Skeletal muscle tissue (tissue), 4 donors: ENCODE results near the gene PACC1. TPM values are rescaled to one million over a fixed set of nuclear protein-coding genes. Genes with fewer than 3 reads are reported as not detected.

ENCODE experiments used
- H3K27ac ChIP-seq: one replicate; pipeline ENCODE4 v1.7.0; 2013; ENCODE audit warnings: mild to moderate bottlenecking, low read depth, low read length, inconsistent platforms
- H3K27me3 ChIP-seq, 3 donors: one replicate each; pipeline ENCODE4 v1.7.0; 2013; ENCODE audit warnings: low read length in 3 of 3; ENCODE audit not compliant: control insufficient read depth in 3 of 3, insufficient read depth in 3 of 3
- H3K36me3 ChIP-seq, 3 donors: one replicate each; pipeline ENCODE4 v1.7.0; 2013; ENCODE audit warnings: low read length in 3 of 3; ENCODE audit not compliant: control insufficient read depth in 3 of 3, insufficient read depth in 3 of 3
- H3K4me1 ChIP-seq, 3 donors: one replicate each; pipeline ENCODE4 v1.7.0; 2013; ENCODE audit warnings: low read length in 3 of 3, mild to moderate bottlenecking in 3 of 3; ENCODE audit not compliant: control insufficient read depth in 3 of 3, insufficient read depth in 3 of 3
- H3K4me3 ChIP-seq, 3 donors: one replicate each; pipeline ENCODE4 v1.7.0; 2013; ENCODE audit warnings: low read length in 3 of 3
- H3K9ac ChIP-seq, 3 donors: one replicate each; pipeline ENCODE4 v1.7.0; 2013; ENCODE audit warnings: low read length in 3 of 3, mild to moderate bottlenecking in 3 of 3, moderate library complexity in 2 of 3, low read depth in 1 of 3
- H3K9me3 ChIP-seq, 3 donors: one replicate each; pipeline ENCODE4 v1.7.0; 2013; ENCODE audit warnings: low read length in 3 of 3; ENCODE audit not compliant: control insufficient read depth in 3 of 3
- total RNA-seq: library from RNA; depleted of rRNA; stranded (reverse); fragments of >200 nt; gene quantifications from one replicate; pipeline ENCODE4 v1.2.3, GENCODE V29; 2014
- donor health status: Osteomylitis.

The PACC1 gene
- total RNA-seq, 1 donor from 2014 or later = 5.7 TPM

DNA sequence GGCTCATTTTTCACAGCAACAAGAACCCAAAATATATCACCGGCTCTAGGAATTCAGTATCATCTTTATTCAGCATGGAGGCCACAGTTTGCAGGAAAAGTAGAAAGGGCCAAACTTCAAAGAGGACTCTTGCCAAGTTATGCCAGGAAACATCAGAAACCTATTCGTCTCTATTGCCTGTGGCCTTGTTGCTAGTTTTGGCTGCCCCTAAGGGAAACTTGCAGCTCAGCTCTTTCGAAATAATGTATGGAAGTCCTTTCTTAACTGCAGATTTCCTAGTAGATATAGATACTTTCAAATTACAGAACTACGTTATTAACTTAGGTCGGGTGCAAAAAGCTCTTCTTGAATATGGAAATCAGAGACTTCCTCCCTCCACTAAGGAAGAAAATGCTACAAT is 13.8 kb upstream of the PACC1 start:
- H3K36me3 ChIP-seq = no peaks in the 10 kb centered on the region
- H3K4me3 ChIP-seq = no peak overlapping the region
- no peaks in the 10 kb centered on the region for H3K27me3 ChIP-seq
- H3K4me1 ChIP-seq = peaks cover 3 to 5% (median 5%) of the 10 kb centered on the region in 3 donors
- H3K9me3 ChIP-seq = no peaks in the 10 kb centered on the region
- no peak overlapping the region for H3K9ac ChIP-seq
- no peak overlapping the region for H3K27ac ChIP-seq

DNA sequence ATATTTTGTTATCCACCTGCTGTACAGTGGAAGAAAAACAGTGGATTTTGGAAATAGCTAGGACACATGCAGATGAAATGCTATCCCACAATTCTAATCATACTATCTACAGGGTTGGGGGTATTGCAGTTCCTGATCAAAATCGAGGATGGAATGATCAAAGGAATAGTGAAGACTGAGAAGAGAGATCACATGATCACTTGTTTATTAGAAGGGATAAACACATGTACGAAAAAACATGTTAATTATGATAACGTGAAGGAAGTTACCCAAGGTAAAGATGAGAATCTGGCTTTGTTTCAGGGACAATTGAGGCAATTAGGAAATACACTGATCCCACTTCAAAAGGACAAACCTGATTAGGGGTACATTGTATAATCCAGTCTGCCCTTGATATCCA is 9.2 kb upstream of the PACC1 start:
- H3K4me1 ChIP-seq = no peaks in the 10 kb centered on the region
- no peak overlapping the region for H3K4me3 ChIP-seq

DNA sequence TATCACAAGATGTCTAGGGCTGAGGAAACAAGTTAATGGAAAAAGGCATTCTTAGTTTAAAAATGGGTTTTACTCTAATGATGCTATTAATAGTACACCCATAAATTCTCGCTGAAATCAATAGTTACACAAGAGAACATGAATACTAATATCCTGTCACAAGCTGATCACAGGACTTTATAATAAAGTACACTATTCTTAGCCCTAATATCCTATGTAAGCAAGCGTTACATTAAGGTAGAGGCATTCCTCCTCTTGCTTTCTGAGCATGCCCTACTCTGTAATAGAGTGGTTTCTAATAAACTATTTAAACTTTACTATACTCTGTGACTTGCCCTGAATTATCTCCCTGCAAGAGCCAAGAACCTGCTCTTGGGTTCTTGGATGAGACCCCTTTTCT is 6.5 kb upstream of the PACC1 start:
- Histone ChIP-seq H3K27ac (no peak overlapping the region), H3K9me3 (no peaks in the 10 kb centered on the region), H3K36me3 (no peaks in the 10 kb centered on the region), H3K4me3 (no peak overlapping the region), H3K9ac (no peak overlapping the region), H3K4me1 (no peaks in the 10 kb centered on the region), H3K27me3 (no peaks in the 10 kb centered on the region)

More for the DNA sequence above, 9.2 kb upstream of the PACC1 start:
- Histone ChIP-seq H3K27ac (no peak overlapping the region), H3K36me3 (no peaks in the 10 kb centered on the region), H3K9ac (no peak overlapping the region), H3K27me3 (no peaks in the 10 kb centered on the region), H3K9me3 (no peaks in the 10 kb centered on the region)

DNA sequence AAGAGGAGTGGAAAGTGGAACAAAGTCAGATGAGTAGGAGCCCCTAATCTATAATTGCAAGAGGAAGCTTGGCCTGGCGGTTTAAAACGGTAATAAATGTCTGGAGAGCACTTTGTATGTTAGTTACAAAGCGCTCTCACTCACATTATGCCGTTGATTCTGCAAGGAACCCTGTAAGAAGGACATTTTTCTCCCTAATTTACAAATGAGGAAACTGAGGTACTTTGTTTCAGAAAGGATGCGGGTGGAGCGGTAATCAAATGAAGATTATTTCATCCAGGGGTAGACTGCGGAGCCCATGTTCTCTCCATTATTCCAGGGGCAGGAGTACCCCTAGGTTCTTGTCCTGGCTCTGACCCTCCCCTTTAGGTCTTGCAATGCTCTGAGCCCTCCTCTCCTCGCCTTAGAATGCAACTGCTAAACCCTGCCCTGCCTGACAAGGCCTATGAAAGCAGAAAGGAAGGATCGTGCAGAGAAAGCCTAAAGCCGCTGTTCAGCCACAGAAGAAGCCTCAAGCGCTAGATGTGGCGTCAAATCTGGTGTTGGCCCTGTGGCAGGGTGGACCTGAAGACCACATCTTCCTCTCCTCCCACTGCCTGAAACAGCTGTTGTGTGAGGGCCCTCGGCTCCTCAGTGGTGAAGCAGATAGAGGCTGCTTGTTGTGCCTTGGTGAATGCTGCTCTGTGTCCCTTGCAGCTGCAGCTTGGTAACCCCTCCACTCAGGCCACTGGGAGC is 588 bp upstream of the PACC1 start:
- H3K9me3 ChIP-seq = no peaks in the 10 kb centered on the region
- H3K36me3 ChIP-seq = peaks cover 1 to 8% (median 6%) of the 10 kb centered on the region in 3 donors
- no peaks in the 10 kb centered on the region for H3K27me3 ChIP-seq
- H3K4me1 ChIP-seq = peaks cover 9 to 24% (median 10%) of the 10 kb centered on the region in 3 donors
- peak overlapping the region; percentile 5 for H3K27ac ChIP-seq
- H3K4me3 ChIP-seq = peak overlapping the region; percentile 80 to 97 (median 93)
- peak overlapping the region in 2 of 3 donors; percentile 69 to 83 for H3K9ac ChIP-seq

DNA sequence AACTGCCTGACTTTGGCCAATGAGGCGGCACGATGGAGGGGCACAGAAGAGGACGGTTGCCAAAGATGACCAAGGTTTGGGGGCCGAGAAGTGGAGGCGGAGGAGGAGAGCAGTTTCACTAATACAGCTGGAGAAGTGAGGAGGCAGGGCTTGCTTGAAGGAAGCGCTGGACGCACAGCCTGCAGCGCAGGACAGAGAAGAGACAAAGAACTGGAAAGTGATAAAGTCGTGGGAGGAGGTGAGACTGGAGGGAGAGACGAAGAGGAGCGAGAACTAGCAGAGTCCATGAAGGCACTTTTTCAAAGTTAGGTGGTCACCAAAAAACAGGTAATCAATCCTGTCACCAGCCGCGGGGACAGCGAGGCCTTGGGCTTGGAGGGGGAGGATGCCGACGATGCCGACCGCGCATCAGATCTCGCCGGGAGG is 771 bp downstream of the PACC1 start:
- Histone ChIP-seq H3K36me3 (peaks cover 7 to 19% (median 16%) of the 10 kb centered on the region in 3 donors), H3K9me3 (no peaks in the 10 kb centered on the region), H3K27ac (no peak overlapping the region), H3K4me1 (peaks cover 9 to 24% (median 10%) of the 10 kb centered on the region in 3 donors), H3K4me3 (peak overlapping the region; percentile 80 to 97 (median 93)), H3K27me3 (no peaks in the 10 kb centered on the region), H3K9ac (peak overlapping the region; percentile 65 to 83 (median 69))

DNA sequence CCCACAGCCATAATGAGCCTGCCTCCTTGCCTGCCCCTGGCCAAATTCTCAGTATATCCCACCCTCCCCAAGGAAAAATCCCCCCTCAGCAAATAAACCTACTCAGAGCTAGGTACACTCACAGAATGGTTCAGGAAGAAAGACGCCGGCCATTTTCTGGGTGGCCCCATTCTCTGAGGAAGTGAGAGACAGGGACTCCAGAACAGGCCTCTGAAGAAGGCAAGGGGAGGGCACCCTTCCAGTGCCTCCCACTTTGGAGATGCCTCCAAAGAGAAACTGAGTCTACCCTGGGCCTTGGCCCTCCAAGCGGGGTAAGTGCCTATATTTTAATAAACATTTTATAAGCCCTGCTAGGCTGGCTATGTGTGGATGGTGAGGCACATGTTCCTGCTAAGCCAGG is 2.3 kb downstream of the PACC1 start:
- Histone ChIP-seq H3K27me3 (no peaks in the 10 kb centered on the region), H3K4me3 (no peak overlapping the region), H3K36me3 (peaks cover 11 to 20% (median 19%) of the 10 kb centered on the region in 3 donors), H3K27ac (no peak overlapping the region), H3K9me3 (no peaks in the 10 kb centered on the region), H3K9ac (no peak overlapping the region), H3K4me1 (peaks cover 9 to 24% (median 10%) of the 10 kb centered on the region in 3 donors)

DNA sequence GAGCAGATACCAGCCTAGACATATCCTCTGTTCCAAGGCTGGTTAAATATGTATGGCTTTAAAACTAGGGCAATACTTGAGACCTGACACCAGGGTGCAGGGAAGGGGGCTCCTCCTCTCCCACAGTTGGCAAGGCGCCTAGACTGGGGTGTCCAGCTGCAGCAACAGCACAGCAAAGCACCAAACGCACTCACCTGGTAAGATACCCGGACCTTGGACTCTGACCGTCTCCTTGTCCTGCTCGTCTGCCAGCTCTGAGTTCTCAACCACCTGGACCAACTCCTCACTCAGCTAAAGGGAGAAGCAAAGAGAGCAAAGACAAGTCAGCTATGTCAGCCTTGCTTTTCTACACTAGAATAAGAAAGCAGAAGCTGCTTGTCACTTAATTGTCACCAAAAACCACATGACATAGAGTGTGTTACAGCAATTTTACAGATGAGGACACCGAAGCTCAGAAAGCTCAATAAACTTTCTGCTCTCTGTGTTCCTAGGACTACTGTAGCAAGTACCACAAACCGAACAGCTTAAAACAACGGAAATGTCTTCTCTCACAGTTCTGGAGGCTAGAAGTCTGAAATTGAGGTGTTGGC is 4.4 kb downstream of the PACC1 start:
- peaks cover 9 to 20% (median 10%) of the 10 kb centered on the region in 3 donors for H3K4me1 ChIP-seq
- peaks cover 11 to 29% (median 19%) of the 10 kb centered on the region in 3 donors for H3K36me3 ChIP-seq
- no peaks in the 10 kb centered on the region for H3K27me3 ChIP-seq
- no peak overlapping the region for H3K27ac ChIP-seq
- H3K9me3 ChIP-seq = no peaks in the 10 kb centered on the region
- H3K9ac ChIP-seq = no peak overlapping the region
- H3K4me3 ChIP-seq = no peak overlapping the region

DNA sequence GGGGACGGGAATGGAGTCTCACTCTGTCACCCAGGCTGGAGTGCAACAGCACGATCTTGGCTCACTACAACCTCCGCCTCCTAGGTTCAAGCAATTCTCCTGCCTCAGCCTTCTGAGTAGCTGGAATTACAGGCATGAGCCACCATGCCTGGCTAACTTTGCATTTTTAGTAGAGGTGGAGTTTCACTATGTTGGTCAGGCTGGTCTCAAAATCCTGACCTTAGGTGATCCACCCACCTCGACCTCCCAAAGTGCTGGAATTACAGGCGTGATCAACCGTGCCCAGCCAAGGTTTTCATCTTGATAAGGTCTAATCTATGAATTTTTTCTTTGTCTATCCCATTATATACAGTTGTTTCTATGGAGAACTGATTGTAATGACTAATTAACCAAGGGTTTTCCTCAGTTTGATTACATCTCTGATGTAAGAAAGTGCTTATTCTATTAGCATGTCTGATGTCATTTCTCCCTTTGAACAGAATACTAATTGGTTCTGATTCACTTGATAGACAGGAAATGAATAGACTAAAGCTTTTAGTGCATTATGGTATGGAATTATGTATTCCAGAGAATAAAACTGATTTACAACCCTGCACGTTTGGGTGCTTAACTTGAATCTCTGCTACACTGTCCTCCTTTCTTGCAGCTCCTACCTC is 11.9 kb downstream of the PACC1 start:
- no peaks in the 10 kb centered on the region for H3K27me3 ChIP-seq
- H3K27ac ChIP-seq = no peak overlapping the region
- no peaks in the 10 kb centered on the region for H3K4me1 ChIP-seq
- no peak overlapping the region for H3K4me3 ChIP-seq
- H3K9ac ChIP-seq = no peak overlapping the region
- peaks cover 0 to 9% (median 0%) of the 10 kb centered on the region in 3 donors for H3K36me3 ChIP-seq
- no peaks in the 10 kb centered on the region for H3K9me3 ChIP-seq

DNA sequence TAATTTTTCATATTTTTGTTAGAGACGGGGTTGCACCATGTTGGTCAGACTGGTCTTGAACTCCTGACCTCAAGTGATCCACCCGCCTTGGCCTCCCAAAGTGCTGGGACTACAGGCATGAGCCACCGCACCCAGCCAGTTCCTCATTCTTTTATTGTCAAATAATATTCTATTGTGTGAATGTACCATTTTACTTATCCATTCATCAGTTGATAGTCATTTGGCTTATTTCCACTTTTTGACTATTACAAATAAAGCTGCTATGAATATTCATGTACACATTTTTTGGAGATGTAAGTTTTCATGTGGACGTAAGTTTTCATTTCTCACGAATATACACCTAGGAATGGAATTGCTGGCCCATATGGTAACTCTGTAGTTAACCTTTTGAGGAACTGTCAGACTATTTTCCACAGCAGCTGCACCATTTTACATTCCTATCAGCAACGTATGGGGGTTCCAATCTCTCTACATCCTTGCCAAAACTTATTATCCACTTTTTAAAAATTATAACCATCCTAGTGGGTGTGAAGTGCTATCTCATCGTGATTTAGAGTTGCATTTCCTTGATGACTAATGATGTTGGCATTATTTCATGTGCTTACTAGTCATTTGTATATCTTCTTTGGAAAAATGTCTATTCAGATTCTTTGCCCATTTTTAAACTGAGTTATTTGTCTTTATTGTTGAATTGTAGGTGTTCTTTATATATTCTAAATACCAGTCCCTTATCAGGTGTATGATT is 12.7 kb downstream of the PACC1 start:
- Histone ChIP-seq H3K9me3 (no peaks in the 10 kb centered on the region), H3K4me3 (no peak overlapping the region), H3K36me3 (peaks cover 0 to 8% (median 0%) of the 10 kb centered on the region in 3 donors), H3K4me1 (no peaks in the 10 kb centered on the region), H3K9ac (no peak overlapping the region), H3K27ac (no peak overlapping the region), H3K27me3 (no peaks in the 10 kb centered on the region)
